Upper lobe of left lung (tissue), 6 donors: Measurements from ENCODE around the gene ULK4. TPM values are rescaled to one million over a fixed set of nuclear protein-coding genes. Genes with fewer than 3 reads are reported as not detected.

Source experiments
- ATAC-seq, 2 donors: fragments of 200-7000 bp; cut with Tn5 transposase; one replicate each; pipeline ENCODE4 v1.9.1; 2022; ENCODE audit warnings: mild to moderate bottlenecking in 2 of 2, moderate library complexity in 2 of 2; ENCODE audit not compliant: low FRiP score in 2 of 2
- DNase-seq, 2 donors: peaks; one replicate each; pipeline ENCODE4 v3.0.0-alpha.2; 2019 to 2020
- H3K27ac ChIP-seq, 4 donors: fragments of 200-600 bp; sonication (generic); one replicate each; pipeline ENCODE4 v1.5.1; 2016 to 2019
- H3K27me3 ChIP-seq, 4 donors: fragments of 200-600 bp; sonication (generic); one replicate each; pipeline ENCODE4 v1.5.1; 2017 to 2019
- H3K36me3 ChIP-seq, 4 donors: fragments of 200-600 bp; sonication (generic); one replicate each; pipeline ENCODE4 v1.5.1; 2016 to 2019
- H3K4me1 ChIP-seq, 4 donors: fragments of 200-600 bp; sonication (generic); one replicate each; pipeline ENCODE4 v1.5.1; 2018 to 2019
- H3K4me3 ChIP-seq, 4 donors: fragments of 200-600 bp; sonication (generic); one replicate each; pipeline ENCODE4 v1.5.1; 2017 to 2019; ENCODE audit warnings: mild to moderate bottlenecking in 2 of 4, moderate library complexity in 1 of 4
- H3K9me3 ChIP-seq, 4 donors: fragments of 200-600 bp; sonication (generic); one replicate each; pipeline ENCODE4 v1.5.1; 2018 to 2019
- CTCF ChIP-seq, 6 experiments: fragments of 450-650 bp in 4 of 6; fragments of 200-600 bp in 2 of 6; sonication (generic) in 2 of 6; IDR thresholded peaks; one replicate each; pipeline ENCODE4 v1.5.1; 2016 to 2019; ENCODE audit warnings: antibody characterized with exemption in 6 of 6
- EP300 ChIP-seq, 4 donors: sonication (generic); formaldehyde crosslinking; IDR thresholded peaks; one replicate each; pipeline ENCODE4 v1.5.1; 2017; ENCODE audit warnings: antibody characterized with exemption in 4 of 4, control low read depth in 2 of 4
- POLR2A ChIP-seq, 4 donors: fragments of 450-650 bp; IDR thresholded peaks; one replicate each; pipeline ENCODE4 v1.5.1; 2016 to 2017; ENCODE audit warnings: antibody characterized with exemption in 4 of 4, mild to moderate bottlenecking in 2 of 4
- POLR2AphosphoS5 ChIP-seq, 2 donors: sonication (generic); formaldehyde crosslinking; IDR thresholded peaks; one replicate each; pipeline ENCODE4 v1.5.1; 2017; ENCODE audit warnings: antibody characterized with exemption in 2 of 2
- WGBS, 2 donors: methylation state at CpG; one replicate each; pipeline ENCODE4 v1.1.5; 2017 to 2018; 5-methylcytosine and 5-hydroxymethylcytosine counted together
- total RNA-seq, 6 donors: library from RNA; depleted of rRNA in 4 of 6; stranded (reverse); fragments of >200 nt in 4 of 6; gene quantifications; one replicate each; pipeline versions ENCODE4 v1.1.0 to v1.2.1, GENCODE V29; 2016 to 2021
- donor health status: DM: no; HTN: no; CAD: no; lungs with moderate emphysema.
- donor health status: DM: no; HTN: yes; CAD: no; lungs with severe emphysema.

ULK4 gene
- total RNA-seq, 6 donors from 2014 or later, result 9.4 to 76.5 (median 28.1) TPM

- TF ChIP-seq EP300 (IDR thresholded peaks at IDR 0.05) (no peak), CTCF (IDR thresholded peaks at IDR 0.05) (no peak), POLR2A (IDR thresholded peaks at IDR 0.05) (no peak), POLR2AphosphoS5 (IDR thresholded peaks at IDR 0.05) (no peak)
- DNase-seq (no peak), ATAC-seq (no peak)
- 75 to 85% methylated on average over 3 of the region's 3 CpGs for WGBS, 2 donors
- no peaks in the 10 kb centered on the region for H3K4me1 ChIP-seq
- no peak overlapping the region for H3K4me3 ChIP-seq
- H3K36me3 ChIP-seq, result no peaks in the 10 kb centered on the region
- no peak overlapping the region for H3K27ac ChIP-seq
- H3K27me3 ChIP-seq, result no peaks in the 10 kb centered on the region
- no peaks in the 10 kb centered on the region for H3K9me3 ChIP-seq
These were observed 666.2 kb downstream of the ULK4 start for GRCh38 chr3:41295740-41296139.

- TF ChIP-seq CTCF (IDR thresholded peaks at IDR 0.05) (no peak), POLR2AphosphoS5 (IDR thresholded peaks at IDR 0.05) (no peak), POLR2A (IDR thresholded peaks at IDR 0.05) (no peak), EP300 (IDR thresholded peaks at IDR 0.05) (no peak)
- Histone ChIP-seq H3K27me3 (no peaks in the 10 kb centered on the region), H3K36me3 (no peaks in the 10 kb centered on the region), H3K9me3 (no peaks in the 10 kb centered on the region), H3K4me1 (no peaks in the 10 kb centered on the region), H3K27ac (no peak overlapping the region), H3K4me3 (no peak overlapping the region)
- WGBS, 2 donors, result 67 to 80% methylated on average over 1 of the region's 1 CpG
- ATAC-seq (no peak), DNase-seq (no peak)
These were observed 668.7 kb downstream of the ULK4 start for GRCh38 chr3:41293169-41293681.

GRCh38 chr3:41290736-41291135 is 671.2 kb downstream of the ULK4 start:
- no peak for ATAC-seq
- H3K27ac ChIP-seq, result no peak overlapping the region
- DNase-seq, result no peak
- H3K9me3 ChIP-seq, result no peaks in the 10 kb centered on the region
- no peak overlapping the region for H3K4me3 ChIP-seq
- no peaks in the 10 kb centered on the region for H3K4me1 ChIP-seq
- H3K27me3 ChIP-seq, result no peaks in the 10 kb centered on the region
- TF ChIP-seq EP300 (IDR thresholded peaks at IDR 0.05), result no peak
- TF ChIP-seq CTCF (IDR thresholded peaks at IDR 0.05), result no peak
- no peak for TF ChIP-seq POLR2AphosphoS5 (IDR thresholded peaks at IDR 0.05)
- no peak for TF ChIP-seq POLR2A (IDR thresholded peaks at IDR 0.05)
- WGBS, 2 donors, result 92 to 96% methylated on average over 4 of the region's 4 CpGs
- H3K36me3 ChIP-seq, result no peaks in the 10 kb centered on the region

- Histone ChIP-seq H3K27ac (no peak overlapping the region), H3K9me3 (no peaks in the 10 kb centered on the region), H3K4me1 (no peaks in the 10 kb centered on the region), H3K27me3 (no peaks in the 10 kb centered on the region), H3K4me3 (no peak overlapping the region), H3K36me3 (no peaks in the 10 kb centered on the region)
- TF ChIP-seq POLR2A (IDR thresholded peaks at IDR 0.05), result no peak
- no peak for TF ChIP-seq POLR2AphosphoS5 (IDR thresholded peaks at IDR 0.05)
- TF ChIP-seq EP300 (IDR thresholded peaks at IDR 0.05), result no peak
- no peak for TF ChIP-seq CTCF (IDR thresholded peaks at IDR 0.05)
- no peak for DNase-seq
- 100% methylated on average over 2 of the region's 2 CpGs for WGBS, 2 donors
- ATAC-seq, result no peak
These were observed 671.6 kb downstream of the ULK4 start for GRCh38 chr3:41290306-41290705.

- TF ChIP-seq CTCF (IDR thresholded peaks at IDR 0.05), result no peak
- no peak for TF ChIP-seq POLR2AphosphoS5 (IDR thresholded peaks at IDR 0.05)
- TF ChIP-seq POLR2A (IDR thresholded peaks at IDR 0.05), result no peak
- no peak for TF ChIP-seq EP300 (IDR thresholded peaks at IDR 0.05)
- H3K4me3 ChIP-seq, result no peak overlapping the region
These were observed 673.1 kb downstream of the ULK4 start for GRCh38 chr3:41288785-41289184.

More at GRCh38 chr3:41288785-41289184, 673.1 kb downstream of the ULK4 start:
- DNase-seq (peak in 1 of 2 donors; percentile 29), ATAC-seq (no peak)
- no peaks in the 10 kb centered on the region for H3K9me3 ChIP-seq
- no peaks in the 10 kb centered on the region for H3K27me3 ChIP-seq
- 88 to 91% methylated on average over 8 of the region's 8 CpGs for WGBS, 2 donors
- no peak overlapping the region for H3K27ac ChIP-seq
- no peaks in the 10 kb centered on the region for H3K4me1 ChIP-seq
- H3K36me3 ChIP-seq, result no peaks in the 10 kb centered on the region
